Caco-2 (cell line): Measurements from ENCODE around the gene RFTN1. TPM values are rescaled to one million over a fixed set of nuclear protein-coding genes. Genes with fewer than 3 reads are reported as not detected.

Experiments used
- BruUV-seq: library from RNA; stranded (reverse); fragments of 400-500 nt; replicated peaks from 2 replicates; lab custom pipeline; 2021; lab: Mats Ljungman, UMichigan
- CTCF ChIA-PET: fragments of 300-600 bp; sonication (Branson Sonifier 250); formaldehyde crosslinking; loops from one replicate; lab custom pipeline; 2022; ENCODE audit warnings: antibody characterized with exemption; lab: Charles Lee
- POLR2A ChIA-PET: fragments of 300-600 bp; sonication (Branson Sonifier 250); formaldehyde crosslinking; loops from one replicate; lab custom pipeline; 2022; ENCODE audit warnings: antibody characterized with exemption; lab: Charles Lee
- DNase-seq, 2 experiments: peaks; one replicate each; pipeline versions ENCODE4 v3.0.0 to v3.0.0-alpha.2; 2020 to 2022
- H3K27me3 ChIP-seq: replicated peaks from 2 replicates; pipeline ENCODE4 v1.6.0; 2011; ENCODE audit warnings: low read length; ENCODE audit not compliant: control insufficient read depth, insufficient read depth
- H3K36me3 ChIP-seq: 2 replicates; pipeline ENCODE4 v1.5.1; 2011; ENCODE audit warnings: low read length; ENCODE audit not compliant: control insufficient read depth, insufficient read depth
- H3K4me1 ChIP-seq: fragments of 250-450 bp; sonication (Bioruptor Pico); 2 replicates; pipeline ENCODE4 v1.5.1; 2020; ENCODE audit warnings: mild to moderate bottlenecking
- H3K4me3 ChIP-seq: 2 replicates; pipeline ENCODE4 v1.5.1; 2011; ENCODE audit warnings: low read depth, mild to moderate bottlenecking, control low read depth, low read length
- H3K9me3 ChIP-seq: fragments of 250-450 bp; sonication (Bioruptor Pico); 2 replicates; pipeline ENCODE4 v1.5.1; 2020; ENCODE audit warnings: mild to moderate bottlenecking, moderate library complexity
- H3K27ac Mint-ChIP-seq: one replicate; pipeline ENCODE4 v1.8.0; 2022; ENCODE audit warnings: mixed read lengths; ENCODE audit not compliant: unreplicated experiment
- H3K27me3 Mint-ChIP-seq: one replicate; pipeline ENCODE4 v1.8.0; 2022; ENCODE audit warnings: mixed read lengths; ENCODE audit not compliant: insufficient read depth, unreplicated experiment
- H3K36me3 Mint-ChIP-seq: one replicate; pipeline ENCODE4 v1.8.0; 2022; ENCODE audit warnings: mild to moderate bottlenecking, mixed read lengths; ENCODE audit not compliant: insufficient read depth, unreplicated experiment
- H3K4me1 Mint-ChIP-seq: one replicate; pipeline ENCODE4 v1.8.0; 2022; ENCODE audit warnings: low read depth, mixed read lengths; ENCODE audit not compliant: unreplicated experiment
- H3K4me3 Mint-ChIP-seq: one replicate; pipeline ENCODE4 v1.8.0; 2022; ENCODE audit warnings: mild to moderate bottlenecking, moderate library complexity, mixed read lengths; ENCODE audit not compliant: unreplicated experiment
- H3K9me3 Mint-ChIP-seq: one replicate; pipeline ENCODE4 v1.8.0; 2022; ENCODE audit warnings: mixed read lengths; ENCODE audit not compliant: unreplicated experiment
- intact Hi-C: fragments of 100-400 bp; cut with micrococcal nuclease; formaldehyde crosslinking; loops from one replicate; pipeline ENCODE4 v1.10.0; 2022; ENCODE audit not compliant: unreplicated experiment
- total RNA-seq: library from RNA; stranded (reverse); gene quantifications from 2 replicates; pipeline ENCODE4 v1.2.3, GENCODE V29; 2022
- TF ChIP-seq, protein P1 (sequence below), 2 experiments: fragments of 200-600 bp in 1 of 2; IDR thresholded peaks; 1 replicate in 1 of 2; 2 replicates in 1 of 2; pipeline versions ENCODE4 v1.5.1 to v1.8.0; 2011 to 2022; ENCODE audit warnings: antibody characterized with exemption in 1 of 2, control low read depth in 1 of 2, inconsistent platforms in 1 of 2, low read depth in 1 of 2, low read length in 1 of 2, mild to moderate bottlenecking in 1 of 2, moderate library complexity in 1 of 2; ENCODE audit not compliant: insufficient read depth in 1 of 2, severe bottlenecking in 1 of 2, unreplicated experiment in 1 of 2

RFTN1 gene
- total RNA-seq, 1 experiment from 2014 or later: 10.2 TPM

DNA sequence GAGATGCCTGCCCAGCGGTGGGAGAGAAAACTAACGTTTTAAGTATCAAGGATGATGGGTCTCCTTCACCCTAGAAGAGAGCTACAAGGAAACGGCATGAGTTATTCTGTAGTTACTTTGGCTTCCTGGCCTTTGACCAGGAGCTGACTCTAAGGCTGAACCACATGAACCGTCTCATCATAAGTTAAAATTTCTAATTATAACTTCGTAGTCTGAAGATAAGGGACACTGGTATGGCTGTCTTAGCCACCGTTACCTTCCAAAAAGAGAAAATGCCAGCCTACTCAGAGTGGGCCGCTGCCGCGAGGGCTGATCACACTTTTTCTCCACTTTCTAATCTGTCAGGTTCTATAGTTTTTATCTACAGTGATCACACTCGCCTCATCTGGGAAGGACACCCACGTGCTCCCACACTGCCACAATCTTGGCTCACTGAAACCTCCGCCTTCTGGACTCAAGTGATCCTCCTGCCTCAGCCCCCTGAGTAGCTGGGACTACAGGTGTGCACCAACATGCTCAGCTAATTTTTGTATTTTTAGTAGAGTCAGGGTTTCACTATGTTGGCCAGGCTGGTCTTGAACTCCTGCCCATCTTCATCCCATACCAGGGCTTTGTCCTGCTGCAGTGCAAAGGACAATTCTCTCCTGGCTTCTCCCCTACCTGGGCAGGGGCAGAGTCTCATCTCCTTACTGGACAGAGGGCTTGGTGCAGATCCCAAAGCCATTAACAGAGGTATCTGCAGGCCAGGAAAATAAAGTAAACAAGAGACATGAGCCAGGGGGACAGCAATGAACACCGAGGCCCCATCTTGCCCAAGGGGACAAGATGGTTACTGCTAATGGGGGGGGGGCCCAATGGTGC is 73.4 kb downstream of the RFTN1 start:
- no peaks in the 10 kb centered on the region for H3K36me3 ChIP-seq
- no peaks in the 10 kb centered on the region for H3K4me1 ChIP-seq
- ChIA-PET CTCF (no interaction called here), POLR2A (no interaction called here)
- Mint-ChIP-seq H3K4me1 (no peaks in the 10 kb centered on the region), H3K36me3 (no peaks in the 10 kb centered on the region), H3K4me3 (no peak overlapping the region), H3K27me3 (no peaks in the 10 kb centered on the region), H3K9me3 (no peaks in the 10 kb centered on the region), H3K27ac (no peak overlapping the region)
- H3K9me3 ChIP-seq: no peaks in the 10 kb centered on the region
- DNase-seq: no peak
- H3K4me3 ChIP-seq: no peak overlapping the region
- TF ChIP-seq, protein P1, sequence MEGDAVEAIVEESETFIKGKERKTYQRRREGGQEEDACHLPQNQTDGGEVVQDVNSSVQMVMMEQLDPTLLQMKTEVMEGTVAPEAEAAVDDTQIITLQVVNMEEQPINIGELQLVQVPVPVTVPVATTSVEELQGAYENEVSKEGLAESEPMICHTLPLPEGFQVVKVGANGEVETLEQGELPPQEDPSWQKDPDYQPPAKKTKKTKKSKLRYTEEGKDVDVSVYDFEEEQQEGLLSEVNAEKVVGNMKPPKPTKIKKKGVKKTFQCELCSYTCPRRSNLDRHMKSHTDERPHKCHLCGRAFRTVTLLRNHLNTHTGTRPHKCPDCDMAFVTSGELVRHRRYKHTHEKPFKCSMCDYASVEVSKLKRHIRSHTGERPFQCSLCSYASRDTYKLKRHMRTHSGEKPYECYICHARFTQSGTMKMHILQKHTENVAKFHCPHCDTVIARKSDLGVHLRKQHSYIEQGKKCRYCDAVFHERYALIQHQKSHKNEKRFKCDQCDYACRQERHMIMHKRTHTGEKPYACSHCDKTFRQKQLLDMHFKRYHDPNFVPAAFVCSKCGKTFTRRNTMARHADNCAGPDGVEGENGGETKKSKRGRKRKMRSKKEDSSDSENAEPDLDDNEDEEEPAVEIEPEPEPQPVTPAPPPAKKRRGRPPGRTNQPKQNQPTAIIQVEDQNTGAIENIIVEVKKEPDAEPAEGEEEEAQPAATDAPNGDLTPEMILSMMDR (IDR thresholded peaks at IDR 0.05; ENCODE audit: insufficient read depth in 1 of 2, low read depth in 1 of 2, low read length in 1 of 2, severe bottlenecking in 1 of 2, unreplicated experiment in 1 of 2): no peak
- BruUV-seq: no TSS peak
- intact Hi-C loops: no loop called here
- H3K27me3 ChIP-seq: no peaks in the 10 kb centered on the region

DNA sequence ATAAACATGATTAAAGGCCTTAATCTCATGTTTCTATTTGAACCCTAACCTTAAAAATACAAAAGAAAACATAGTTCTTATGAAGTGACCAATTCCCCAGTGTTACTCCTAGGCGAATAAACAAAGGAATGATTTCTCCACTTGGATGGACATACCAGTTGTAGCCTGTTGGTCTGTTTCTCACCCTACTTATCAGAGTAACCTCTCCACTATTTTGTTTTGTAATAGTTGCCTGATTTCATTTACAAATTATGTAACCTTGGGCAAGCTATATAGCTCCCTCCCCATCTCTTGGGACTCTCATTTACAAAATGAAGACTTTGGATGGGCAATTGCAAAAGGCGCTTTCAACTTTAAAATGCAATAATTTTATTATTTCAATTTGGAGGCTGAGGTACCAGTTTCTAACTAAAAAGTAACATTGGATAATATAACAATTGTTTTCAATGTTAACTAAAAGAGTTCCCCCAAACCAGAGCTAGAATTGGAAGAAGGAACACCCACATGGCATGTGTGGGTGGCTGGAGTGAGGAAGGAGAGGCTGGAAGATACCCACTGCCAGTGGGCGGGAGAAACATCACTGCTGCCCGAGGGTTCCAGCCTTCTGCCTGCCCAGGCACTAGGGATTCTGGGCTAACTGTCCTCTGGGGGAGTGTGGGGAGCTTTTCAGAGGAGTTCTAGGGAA is 74.2 kb downstream of the RFTN1 start:
- Mint-ChIP-seq H3K27ac (no peak overlapping the region), H3K27me3 (no peaks in the 10 kb centered on the region), H3K36me3 (no peaks in the 10 kb centered on the region), H3K4me3 (no peak overlapping the region), H3K4me1 (no peaks in the 10 kb centered on the region), H3K9me3 (no peaks in the 10 kb centered on the region)
- H3K4me1 ChIP-seq: no peaks in the 10 kb centered on the region
- TF ChIP-seq, protein P1 (IDR thresholded peaks at IDR 0.05; ENCODE audit: insufficient read depth in 1 of 2, low read depth in 1 of 2, low read length in 1 of 2, severe bottlenecking in 1 of 2, unreplicated experiment in 1 of 2): no peak
- CTCF ChIA-PET: no interaction called here
- DNase-seq: no peak
- intact Hi-C loops: no loop called here
- BruUV-seq: no TSS peak
- POLR2A ChIA-PET: no interaction called here
- no peaks in the 10 kb centered on the region for H3K36me3 ChIP-seq
- no peak overlapping the region for H3K4me3 ChIP-seq
- no peaks in the 10 kb centered on the region for H3K27me3 ChIP-seq
- no peaks in the 10 kb centered on the region for H3K9me3 ChIP-seq

DNA sequence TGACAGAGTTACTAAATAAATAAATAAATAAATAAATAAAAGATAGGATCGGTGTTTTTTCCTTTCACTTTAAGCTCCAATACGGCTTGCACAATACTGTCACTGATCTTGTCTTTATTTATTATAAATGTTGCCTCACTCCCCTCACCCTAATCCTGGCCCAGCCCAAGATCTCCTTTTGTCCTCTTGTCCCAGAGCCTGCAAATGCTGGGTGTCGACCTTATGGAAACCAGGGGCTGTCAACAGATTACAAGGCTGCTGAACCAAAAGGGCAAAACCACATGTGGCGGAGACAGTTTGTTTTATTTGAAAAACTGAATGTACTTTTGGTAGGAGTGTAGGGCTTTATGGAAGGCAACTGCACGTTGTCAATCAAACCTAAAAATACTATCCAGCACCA is 75.9 kb downstream of the RFTN1 start:
- Mint-ChIP-seq H3K27ac (no peak overlapping the region), H3K9me3 (no peaks in the 10 kb centered on the region), H3K4me3 (no peak overlapping the region), H3K27me3 (no peaks in the 10 kb centered on the region), H3K4me1 (no peaks in the 10 kb centered on the region), H3K36me3 (no peaks in the 10 kb centered on the region)
- Histone ChIP-seq H3K27me3 (no peaks in the 10 kb centered on the region), H3K36me3 (no peaks in the 10 kb centered on the region), H3K4me1 (no peaks in the 10 kb centered on the region), H3K9me3 (no peaks in the 10 kb centered on the region), H3K4me3 (no peak overlapping the region)
- ChIA-PET POLR2A (no interaction called here), CTCF (no interaction called here)
- BruUV-seq: no TSS peak
- DNase-seq: no peak
- intact Hi-C loops: no loop called here
- TF ChIP-seq, protein P1 (IDR thresholded peaks at IDR 0.05; ENCODE audit: insufficient read depth in 1 of 2, low read depth in 1 of 2, low read length in 1 of 2, severe bottlenecking in 1 of 2, unreplicated experiment in 1 of 2): no peak
